K562 (cell line): ENCODE measurements around the gene SERTM1. TPM values are rescaled to one million over a fixed set of nuclear protein-coding genes. Genes with fewer than 3 reads are reported as not detected.

Source experiments
- ATAC-seq: fragments of 200-7000 bp; cut with Tn5 transposase; 3 replicates; pipeline ENCODE4 v1.9.1; 2020; ENCODE audit warnings: moderate library complexity
- BruUV-seq: library from RNA; stranded (reverse); fragments of 400-500 nt; replicated peaks from 2 replicates; lab custom pipeline; 2021; lab: Mats Ljungman, UMichigan
- CTCF ChIA-PET: fragments of 300-600 bp; formaldehyde crosslinking; extraction: SDS; loops from one replicate; lab custom pipeline; 2021; ENCODE audit warnings: low intra/inter-chr PET ratio; lab: Yijun Ruan, JAX
- POLR2A ChIA-PET: fragments of 300-600, 350-650 bp; sonication (Branson Sonifier 250); formaldehyde crosslinking; extraction: SDS; loops from one replicate; lab custom pipeline; 2021; ENCODE audit warnings: antibody characterized with exemption, inconsistent platforms; lab: Yijun Ruan, JAX
- DNase-seq, 4 experiments: peaks; one replicate each; pipeline versions ENCODE4 v3.0.0 to v3.0.0-alpha.2; 2011 to 2018; ENCODE audit warnings: low spot score in 3 of 4, mixed read lengths in 3 of 4; ENCODE audit errors: extremely low read depth in 1 of 4
- FAIRE-seq: peaks from 2 replicates; lab custom pipeline; 2011; peaks lifted over from hg19 to GRCh38; lab: Jason Lieb, UNC
- H2AFZ ChIP-seq: 2 replicates; pipeline ENCODE4 v1.6.0; 2011; ENCODE audit warnings: low read depth, low read length, control low read depth, inconsistent platforms
- H3K27ac ChIP-seq: fragments of 200-600 bp; 3 replicates; pipeline ENCODE4 v1.8.0; 2011; ENCODE audit warnings: low read depth, mild to moderate bottlenecking, control low read depth, inconsistent platforms, low read length, moderate library complexity, mixed read lengths; ENCODE audit errors: extremely low read depth
- H3K27me3 ChIP-seq, 2 experiments: fragments of 300-600 bp in 1 of 2; 2 replicates in 1 of 2; 3 replicates in 1 of 2; pipeline versions ENCODE4 v1.6.0 to v1.8.0; 2011; ENCODE audit warnings: inconsistent platforms in 2 of 2, low read length in 2 of 2, mild to moderate bottlenecking in 1 of 2, mixed read lengths in 1 of 2, moderate library complexity in 1 of 2; ENCODE audit not compliant: control insufficient read depth in 2 of 2, insufficient read depth in 2 of 2
- H3K36me3 ChIP-seq: fragments of 300-600 bp; 3 replicates; pipeline ENCODE4 v1.8.0; 2011; ENCODE audit warnings: mild to moderate bottlenecking, low read length, inconsistent platforms; ENCODE audit not compliant: control insufficient read depth, insufficient read depth
- H3K4me1 ChIP-seq, 2 experiments: fragments of 200-600 bp in 1 of 2; replicated peaks in 1 of 2; 2 replicates in 1 of 2; 3 replicates in 1 of 2; pipeline versions ENCODE4 v1.5.1 to v1.8.0; 2011; ENCODE audit warnings: inconsistent platforms in 2 of 2, low read length in 2 of 2, mild to moderate bottlenecking in 1 of 2, mixed read lengths in 1 of 2, moderate library complexity in 1 of 2; ENCODE audit not compliant: control insufficient read depth in 2 of 2, insufficient read depth in 2 of 2
- H3K4me2 ChIP-seq: 2 replicates; pipeline ENCODE4 v1.6.1; 2011; ENCODE audit warnings: low read length, control low read depth, inconsistent platforms, mixed read lengths; ENCODE audit not compliant: insufficient read depth
- H3K4me3 ChIP-seq: fragments of 200-600 bp; sonication (generic), shearing (Covaris generic); 2 replicates; pipeline ENCODE4 v1.5.1; 2016; ENCODE audit warnings: control low read depth, inconsistent platforms
- H3K79me2 ChIP-seq: fragments of 200-600 bp; 3 replicates; pipeline ENCODE4 v1.8.0; 2011; ENCODE audit warnings: low read length, inconsistent platforms; ENCODE audit not compliant: control insufficient read depth, insufficient read depth
- H3K9ac ChIP-seq, 2 experiments: 2 replicates each; pipeline versions ENCODE4 v1.6.0 to v1.6.1; 2011; ENCODE audit warnings: low read depth in 2 of 2, low read length in 2 of 2, control low read depth in 1 of 2, inconsistent platforms in 1 of 2, mild to moderate bottlenecking in 1 of 2, mixed read lengths in 1 of 2; ENCODE audit not compliant: insufficient read depth in 1 of 2
- H3K9me1 ChIP-seq: one replicate; pipeline ENCODE4 v1.6.0; 2011; ENCODE audit warnings: inconsistent platforms, mild to moderate bottlenecking, low read length, moderate library complexity; ENCODE audit not compliant: control insufficient read depth, insufficient read depth
- H3K9me3 ChIP-seq: replicated peaks from 2 replicates; pipeline ENCODE4 v1.5.1; 2011; ENCODE audit warnings: low read depth, low read length, inconsistent platforms; ENCODE audit not compliant: control insufficient read depth, insufficient read depth
- H4K20me1 ChIP-seq: replicated peaks from 2 replicates; pipeline ENCODE4 v1.6.1; 2011; ENCODE audit warnings: low read length, inconsistent platforms, mixed read lengths; ENCODE audit not compliant: control insufficient read depth, insufficient read depth
- FOXK2 ChIP-seq, 2 experiments: fragments of 450-650 bp; IDR thresholded peaks in 1 of 2; conservative IDR thresholded peaks in 1 of 2; 2 replicates each; pipeline ENCODE4 v1.6.1; 2016; ENCODE audit warnings: low read depth in 2 of 2, mild to moderate bottlenecking in 1 of 2
- RAD51 ChIP-seq: fragments of 450-650 bp; IDR thresholded peaks from 2 replicates; pipeline ENCODE4 v1.7.1; 2016; ENCODE audit warnings: low read depth, mild to moderate bottlenecking, borderline replicate concordance
- SMARCC2 ChIP-seq: fragments of 450-650 bp; IDR thresholded peaks from 2 replicates; pipeline ENCODE4 v1.6.1; 2017; ENCODE audit warnings: antibody characterized with exemption, moderate library complexity, mild to moderate bottlenecking, low read depth
- USF2 ChIP-seq: sonication (generic); formaldehyde crosslinking; IDR thresholded peaks from 2 replicates; pipeline ENCODE4 v1.5.0; 2020; ENCODE audit warnings: missing genetic modification reagents
- ZBTB40 ChIP-seq, 2 experiments: fragments of 450-650 bp in 1 of 2; sonication (generic) in 1 of 2; formaldehyde crosslinking in 1 of 2; IDR thresholded peaks; 2 replicates each; pipeline versions ENCODE4 v1.7.1 to v1.9.0; 2016 to 2022; ENCODE audit warnings: inconsistent platforms in 1 of 2, mild to moderate bottlenecking in 1 of 2, missing genetic modification reagents in 1 of 2
- ZNF263 ChIP-seq: sonication (generic); formaldehyde crosslinking; IDR thresholded peaks from 2 replicates; pipeline ENCODE4 v1.8.0; 2022; ENCODE audit warnings: mild to moderate bottlenecking, missing genetic modification reagents, borderline replicate concordance
- WGBS: fragments of 100-300 bp; shearing (Covaris generic); methylation state at CpG from one replicate; pipeline ENCODE4 v1.1.6; 2016; ENCODE audit warnings: low coverage, mixed read lengths; ENCODE audit not compliant: insufficient coverage; ENCODE audit errors: missing lambda C conversion rate; 5-methylcytosine and 5-hydroxymethylcytosine counted together
- in situ Hi-C: fragments of 300-500 bp; cut with MboI; formaldehyde crosslinking; loops from 4 replicates; pipeline ENCODE4 v1.15.0; 2018; ENCODE audit warnings: inconsistent platforms, mixed read lengths
- intact Hi-C: fragments of 100-400 bp; cut with micrococcal nuclease; formaldehyde crosslinking; loops from 2 replicates; pipeline ENCODE4 v1.14.2; 2022
- polyA plus RNA-seq, 8 experiments: library from polyadenylated mRNA; depleted of rRNA in 4 of 8; stranded (reverse) in 5 of 8; unstranded in 3 of 8; fragments of >200 nt; fragmentation: Nextera tagmentation in 2 of 8; fragmentation: Illumina TruSeq in 1 of 8; extraction: Ambion mirVana in 2 of 8; extraction: Trizol in 1 of 8; gene quantifications; 2 replicates each; pipeline versions ENCODE4 v1.2.1 to v1.2.3, GENCODE V29; 2011 to 2014; ENCODE audit warnings: inconsistent platforms in 1 of 8, missing spikeins in 1 of 8
- total RNA-seq, 7 experiments: library from RNA; depleted of rRNA in 6 of 7; stranded (reverse); fragments of >200 nt in 6 of 7; fragmentation: Illumina TruSeq in 2 of 7; extraction: Trizol in 2 of 7; gene quantifications; 2 replicates each; pipeline versions ENCODE4 v1.2.1 to v1.2.3, GENCODE V29; 2011 to 2021; ENCODE audit warnings: low replicate concordance in 1 of 7

SERTM1 gene
- total and polyA plus RNA-seq, 9 of the 15 experiments (the other 6 are each of a cell fraction or from before 2014, with no cell fraction given): not detected

- ChIA-PET POLR2A (no interaction called here), CTCF (interaction anchor here (0.8 kb wide), 1 partner anchor 17 kb away, joined by 3 read pairs; no protein-coding TSS in a partner anchor)
- Histone ChIP-seq H3K79me2 (no peaks in the 10 kb centered on the region), H3K9ac (no peak overlapping the region), H3K27me3 (peaks cover 0 to 3% of the 10 kb centered on the region in 2 experiments; a peak in 1 of 5 replicates), H3K36me3 (no peaks in the 10 kb centered on the region), H3K4me1 (no peaks in the 10 kb centered on the region), H3K4me2 (no peak overlapping the region), H3K4me3 (no peak overlapping the region), H3K9me1 (no peaks in the 10 kb centered on the region), H3K27ac (no peak overlapping the region), H4K20me1 (no peaks in the 10 kb centered on the region), H2AFZ (no peak overlapping the region), H3K9me3 (no peaks in the 10 kb centered on the region)
- BruUV-seq: no TSS peak
- intact Hi-C loops: no loop called here
- TF ChIP-seq USF2 (CRISPR knock-in tag): no peak
- TF ChIP-seq SMARCC2: no peak
- TF ChIP-seq ZNF263: no peak
- no peak for TF ChIP-seq RAD51
- TF ChIP-seq FOXK2 (conservative IDR thresholded peaks at IDR 0.05 in 1 of 2, IDR thresholded peaks at IDR 0.05 in 1 of 2; ENCODE audit: low read depth in 2 of 2): no peak
- no peak for TF ChIP-seq ZBTB40 (IDR thresholded peaks at IDR 0.05)
- TF ChIP-seq ZBTB40 (CRISPR knock-in tag; IDR thresholded peaks at IDR 0.05): no peak
- DNase-seq (no peak), ATAC-seq (no peak), FAIRE-seq (no peak)
- in situ Hi-C loops: no loop called here
- WGBS: 0% methylated on average over 4 of the region's 4 CpGs
Measured at GRCh38 chr13:36718686-36719085, 44.9 kb downstream of the SERTM1 start.
